Measurements from ENCODE around the gene NLRP3. TPM values are rescaled to one million over a fixed set of nuclear protein-coding genes. Genes with fewer than 3 reads are reported as not detected.

Gene NLRP3
- total and polyA plus RNA-seq, 9 of the 15 experiments (the other 6 are each of a cell fraction or from before 2014, with no cell fraction given) = not detected

DNA sequence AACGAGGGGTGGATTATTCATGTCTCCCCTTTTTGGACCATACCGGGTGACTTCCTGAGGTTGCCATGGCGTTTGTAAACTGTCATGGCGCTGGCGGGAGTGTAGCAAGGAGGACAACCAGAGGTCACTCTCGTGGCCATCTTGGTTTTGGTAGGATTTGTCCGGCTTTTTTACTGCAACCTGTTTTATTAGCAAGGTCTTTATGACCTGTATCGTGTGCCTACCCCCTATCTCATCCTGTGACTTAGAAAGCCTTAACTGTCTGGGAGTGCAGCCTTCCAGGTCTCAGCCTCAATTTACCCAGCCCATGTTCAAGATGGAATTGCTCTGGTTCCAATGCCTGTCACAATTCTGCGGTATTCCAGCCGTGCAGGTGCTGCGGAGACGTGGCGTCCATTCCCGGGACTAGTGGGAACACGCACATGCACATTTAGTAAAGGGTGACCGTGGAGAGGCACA is 44.1 kb upstream of the NLRP3 start (continued):
- no peak for TF ChIP-seq THRAP3 (IDR thresholded peaks at IDR 0.05; ENCODE audit: borderline replicate concordance)
- 0 out of 2 replicates have a peak, but pooled peaks have one; percentile 40 for TF ChIP-seq PTRF (tag; IDR thresholded peaks at IDR 0.05)
- TF ChIP-seq, protein P1, sequence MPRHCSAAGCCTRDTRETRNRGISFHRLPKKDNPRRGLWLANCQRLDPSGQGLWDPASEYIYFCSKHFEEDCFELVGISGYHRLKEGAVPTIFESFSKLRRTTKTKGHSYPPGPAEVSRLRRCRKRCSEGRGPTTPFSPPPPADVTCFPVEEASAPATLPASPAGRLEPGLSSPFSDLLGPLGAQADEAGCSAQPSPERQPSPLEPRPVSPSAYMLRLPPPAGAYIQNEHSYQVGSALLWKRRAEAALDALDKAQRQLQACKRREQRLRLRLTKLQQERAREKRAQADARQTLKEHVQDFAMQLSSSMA (CRISPR knock-in tag; IDR thresholded peaks at IDR 0.05) = no peak
- no peak for TF ChIP-seq KAT2B (IDR thresholded peaks at IDR 0.05; ENCODE audit: low read depth, low read length)
- no peak for TF ChIP-seq SPI1 (IDR thresholded peaks at IDR 0.05; ENCODE audit: borderline replicate concordance, low read depth, low read length)
- TF ChIP-seq STAT5B (CRISPR knock-in tag; IDR thresholded peaks at IDR 0.05) = no peak
- TF ChIP-seq FOXK1 (CRISPR knock-in tag; IDR thresholded peaks at IDR 0.05; ENCODE audit: borderline replicate concordance) = no peak
- TF ChIP-seq, protein P2, sequence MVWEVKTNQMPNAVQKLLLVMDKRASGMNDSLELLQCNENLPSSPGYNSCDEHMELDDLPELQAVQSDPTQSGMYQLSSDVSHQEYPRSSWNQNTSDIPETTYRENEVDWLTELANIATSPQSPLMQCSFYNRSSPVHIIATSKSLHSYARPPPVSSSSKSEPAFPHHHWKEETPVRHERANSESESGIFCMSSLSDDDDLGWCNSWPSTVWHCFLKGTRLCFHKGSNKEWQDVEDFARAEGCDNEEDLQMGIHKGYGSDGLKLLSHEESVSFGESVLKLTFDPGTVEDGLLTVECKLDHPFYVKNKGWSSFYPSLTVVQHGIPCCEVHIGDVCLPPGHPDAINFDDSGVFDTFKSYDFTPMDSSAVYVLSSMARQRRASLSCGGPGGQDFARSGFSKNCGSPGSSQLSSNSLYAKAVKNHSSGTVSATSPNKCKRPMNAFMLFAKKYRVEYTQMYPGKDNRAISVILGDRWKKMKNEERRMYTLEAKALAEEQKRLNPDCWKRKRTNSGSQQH (CRISPR knock-in tag; IDR thresholded peaks at IDR 0.05) = no peak
- TF ChIP-seq RBM39 (optimal IDR thresholded peaks at IDR 0.05; ENCODE audit: low read depth, low read length) = no peak
- no peak for TF ChIP-seq POLR2G (IDR thresholded peaks at IDR 0.05; ENCODE audit: low read depth, low read length)
- TF ChIP-seq ZNF717 (CRISPR knock-in tag; IDR thresholded peaks at IDR 0.05) = no peak
- no peak for TF ChIP-seq OTX1 (CRISPR knock-in tag; IDR thresholded peaks at IDR 0.05)
- TF ChIP-seq GTF2A2 (tag; IDR thresholded peaks at IDR 0.05) = peak; percentile 55; the same call in 1 of the 2 replicates
- TF ChIP-seq NR2C2 (CRISPR knock-in tag; IDR thresholded peaks at IDR 0.05) = no peak
- 0 out of 2 replicates have a peak, but pooled peaks have one; percentile 13 for TF ChIP-seq NR2C2 (tag; IDR thresholded peaks at IDR 0.05)
- TF ChIP-seq, protein P3, sequence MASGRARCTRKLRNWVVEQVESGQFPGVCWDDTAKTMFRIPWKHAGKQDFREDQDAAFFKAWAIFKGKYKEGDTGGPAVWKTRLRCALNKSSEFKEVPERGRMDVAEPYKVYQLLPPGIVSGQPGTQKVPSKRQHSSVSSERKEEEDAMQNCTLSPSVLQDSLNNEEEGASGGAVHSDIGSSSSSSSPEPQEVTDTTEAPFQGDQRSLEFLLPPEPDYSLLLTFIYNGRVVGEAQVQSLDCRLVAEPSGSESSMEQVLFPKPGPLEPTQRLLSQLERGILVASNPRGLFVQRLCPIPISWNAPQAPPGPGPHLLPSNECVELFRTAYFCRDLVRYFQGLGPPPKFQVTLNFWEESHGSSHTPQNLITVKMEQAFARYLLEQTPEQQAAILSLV (tag; IDR thresholded peaks at IDR 0.05) = peak; percentile 40; the same call in 1 of the 2 replicates
- 0 out of 2 replicates have a peak, but pooled peaks have one; percentile 19 for TF ChIP-seq PTTG1 (tag; IDR thresholded peaks at IDR 0.05; ENCODE audit: low read depth)
- no peak for TF ChIP-seq RBM25 (IDR thresholded peaks at IDR 0.05; ENCODE audit: low read depth, low read length, severe bottlenecking)
- no peak for TF ChIP-seq SMARCB1 (IDR thresholded peaks at IDR 0.05; ENCODE audit: insufficient read length, low read depth)
- TF ChIP-seq, protein P4, sequence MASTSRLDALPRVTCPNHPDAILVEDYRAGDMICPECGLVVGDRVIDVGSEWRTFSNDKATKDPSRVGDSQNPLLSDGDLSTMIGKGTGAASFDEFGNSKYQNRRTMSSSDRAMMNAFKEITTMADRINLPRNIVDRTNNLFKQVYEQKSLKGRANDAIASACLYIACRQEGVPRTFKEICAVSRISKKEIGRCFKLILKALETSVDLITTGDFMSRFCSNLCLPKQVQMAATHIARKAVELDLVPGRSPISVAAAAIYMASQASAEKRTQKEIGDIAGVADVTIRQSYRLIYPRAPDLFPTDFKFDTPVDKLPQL (IDR thresholded peaks at IDR 0.05; ENCODE audit: extremely low read depth, insufficient read length) = no peak
- TF ChIP-seq STAT5A (IDR thresholded peaks at IDR 0.05; ENCODE audit: borderline replicate concordance, low read length) = no peak
- TF ChIP-seq ZNF232 (CRISPR knock-in tag; IDR thresholded peaks at IDR 0.05) = no peak
- no peak for TF ChIP-seq ZNF830 (CRISPR knock-in tag; IDR thresholded peaks at IDR 0.05)
- no peak for TF ChIP-seq MAFG (tag; conservative IDR thresholded peaks at IDR 0.05)
- TF ChIP-seq XRCC4 (IDR thresholded peaks at IDR 0.05; ENCODE audit: extremely low read depth, insufficient read depth, insufficient read length) = no peak
- peak; percentile 72; the same call in 1 of the 2 replicates for TF ChIP-seq ZNF589 (CRISPR knock-in tag; IDR thresholded peaks at IDR 0.05; ENCODE audit: low read depth)
- peak; percentile 58; the same call in 1 of the 2 replicates for TF ChIP-seq SMAD4 (CRISPR knock-in tag; conservative IDR thresholded peaks at IDR 0.05)

All from K562 (cell line).